DND-41 (cell line): ENCODE measurements around the gene ADARB2.

Experiments used
- CTCF ChIP-seq: IDR thresholded peaks from 2 replicates; pipeline ENCODE4 v1.5.1; 2012; ENCODE audit warnings: borderline replicate concordance, low read length, moderate library complexity, mild to moderate bottlenecking; ENCODE audit not compliant: poor library complexity, severe bottlenecking; ENCODE audit errors: extremely low read depth
- EZH2 ChIP-seq: IDR thresholded peaks from 3 replicates; pipeline ENCODE4 v1.6.1; 2012; ENCODE audit warnings: borderline replicate concordance, low read depth, mild to moderate bottlenecking, moderate library complexity, low read length, inconsistent platforms; ENCODE audit not compliant: severe bottlenecking

- no peak for TF ChIP-seq EZH2
- no peak for TF ChIP-seq CTCF
Observed at GRCh38 chr10:1635340-1635739, 102.0 kb downstream of the ADARB2 start.
